GM12892 (cell line): ENCODE results near the gene SECISBP2L.

Experiments
- POLR2A ChIP-seq: IDR thresholded peaks from 2 replicates; pipeline ENCODE4 v1.6.1; 2011; ENCODE audit warnings: low read depth, low read length, control low read depth
- POLR2AphosphoS5 ChIP-seq: IDR thresholded peaks from 2 replicates; pipeline ENCODE4 v1.6.1; 2011; ENCODE audit warnings: low read depth, low read length, control low read depth
- TAF1 ChIP-seq: IDR thresholded peaks from 2 replicates; pipeline ENCODE4 v1.6.1; 2011; ENCODE audit warnings: low read depth, mild to moderate bottlenecking, control low read depth, low read length, borderline replicate concordance

DNA sequence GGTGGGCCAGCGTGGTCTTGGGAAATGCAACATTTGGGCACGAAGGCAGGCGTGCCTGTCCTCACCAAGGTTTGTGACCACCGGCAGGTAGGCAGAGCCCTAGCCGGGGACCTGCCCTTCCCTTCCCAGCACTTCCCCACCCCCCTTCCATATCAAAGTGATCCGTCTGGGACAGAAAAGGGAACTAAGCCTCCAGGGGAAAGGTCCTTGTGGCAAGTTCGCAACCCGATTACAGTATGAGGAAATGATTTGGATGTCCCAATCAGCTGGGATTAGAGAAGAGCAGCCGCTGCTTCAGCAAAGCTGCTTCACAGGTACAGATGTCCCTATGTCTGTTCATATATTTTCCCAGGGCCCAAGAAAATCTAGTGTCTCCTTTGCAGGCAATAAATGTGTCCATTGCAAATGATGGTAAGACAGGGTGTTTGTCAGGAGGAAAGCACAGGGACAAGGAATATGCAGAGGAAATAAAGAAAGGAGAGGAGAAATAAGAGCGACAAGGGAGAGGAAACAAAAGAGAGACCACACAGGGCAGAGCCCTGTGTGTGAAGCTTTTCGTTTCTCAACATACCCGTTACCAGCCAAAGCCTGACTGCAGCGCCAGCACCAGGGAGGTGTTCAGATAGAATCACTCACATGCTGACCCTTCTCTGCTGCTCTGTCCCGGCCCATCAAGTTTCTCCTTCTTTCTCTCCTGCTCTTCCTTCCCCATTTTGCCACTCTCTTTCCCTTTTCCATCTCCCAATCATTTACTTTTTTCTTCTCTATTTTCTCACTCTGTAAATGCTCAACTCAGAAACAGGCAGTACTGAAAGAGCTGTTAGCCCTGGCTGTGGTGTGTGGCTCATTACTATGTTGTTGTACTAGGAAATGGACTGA lies 17.4 kb upstream of the SECISBP2L start:
- no peak for TF ChIP-seq TAF1
- TF ChIP-seq POLR2A: no peak
- TF ChIP-seq POLR2AphosphoS5: no peak
